ENCODE results near the gene BBS9. TPM values are rescaled to one million over a fixed set of nuclear protein-coding genes. Genes with fewer than 3 reads are reported as not detected.

BBS9 gene
- total and polyA plus RNA-seq, 9 of the 15 experiments (the other 6 are each of a cell fraction or from before 2014, with no cell fraction given) = 0.77 to 3.3 (median 2.4) TPM

GRCh38 chr7:33558549-33559323 lies 429.4 kb downstream of the BBS9 start:
- no TSS peak for BruUV-seq (replicated peaks)
- Histone ChIP-seq H3K79me2 (ENCODE audit: control insufficient read depth, insufficient read depth, low read length) (no peaks in the 10 kb centered on the region), H3K4me2 (ENCODE audit: insufficient read depth, low read length) (no peak overlapping the region), H3K27me3 (ENCODE audit: control insufficient read depth in 2 of 2, insufficient read depth in 2 of 2, low read length in 2 of 2) (no peaks in the 10 kb centered on the region), H3K27ac (ENCODE audit: extremely low read depth, low read depth, low read length) (no peak overlapping the region), H3K9ac (ENCODE audit: insufficient read depth in 1 of 2, low read depth in 2 of 2, low read length in 2 of 2) (no peak overlapping the region), H3K4me1 (replicated peaks in 1 of 2; ENCODE audit: control insufficient read depth in 2 of 2, insufficient read depth in 2 of 2, low read length in 2 of 2) (no peaks in the 10 kb centered on the region), H3K4me3 (no peak overlapping the region), H2AFZ (ENCODE audit: low read depth, low read length) (no peak overlapping the region), H3K36me3 (ENCODE audit: control insufficient read depth, insufficient read depth, low read length) (no peaks in the 10 kb centered on the region), H3K9me3 (replicated peaks; ENCODE audit: control insufficient read depth, insufficient read depth, low read depth, low read length) (no peaks in the 10 kb centered on the region), H3K9me1 (ENCODE audit: control insufficient read depth, insufficient read depth, low read length) (no peaks in the 10 kb centered on the region), H4K20me1 (replicated peaks; ENCODE audit: control insufficient read depth, insufficient read depth, low read length) (no peaks in the 10 kb centered on the region)
- ATAC-seq (no peak), FAIRE-seq (no peak), DNase-seq (ENCODE audit: extremely low read depth in 1 of 4, low spot score in 3 of 4) (no peak)
- ChIA-PET CTCF (ENCODE audit: low intra/inter-chr PET ratio) (no interaction called here), POLR2A (no interaction called here)
- intact Hi-C loops (cut with micrococcal nuclease) (no loop called here), in situ Hi-C loops (cut with MboI) (no loop called here)
- 5% methylated on average over 6 of the region's 6 CpGs for WGBS (ENCODE audit: insufficient coverage, low coverage, missing lambda C conversion rate)
- no peak for TF ChIP-seq ZFP36 (IDR thresholded peaks at IDR 0.05; ENCODE audit: low read depth, low read length, partially characterized antibody)
- no peak for TF ChIP-seq SMAD4 (CRISPR knock-in tag; conservative IDR thresholded peaks at IDR 0.05)
- no peak for TF ChIP-seq MECOM (CRISPR knock-in tag; IDR thresholded peaks at IDR 0.05)
- TF ChIP-seq PCBP2 (IDR thresholded peaks at IDR 0.05; ENCODE audit: low read depth, low read length, poor library complexity, severe bottlenecking) = no peak
- TF ChIP-seq TCF7L2 (IDR thresholded peaks at IDR 0.05; ENCODE audit: low read depth, low read length) = no peak
- no peak for TF ChIP-seq TAF9B (IDR thresholded peaks at IDR 0.05; ENCODE audit: partially characterized antibody)
- no peak for TF ChIP-seq SIX5 (IDR thresholded peaks at IDR 0.05; ENCODE audit: borderline replicate concordance in 1 of 2, insufficient read depth in 1 of 2, low read depth in 1 of 2, low read length in 2 of 2)
- TF ChIP-seq PML (IDR thresholded peaks at IDR 0.05; ENCODE audit: low read length) = no peak
- no peak for TF ChIP-seq HDAC8 (tag; IDR thresholded peaks at IDR 0.05)
- no peak for TF ChIP-seq EZH2 (IDR thresholded peaks at IDR 0.05; ENCODE audit: borderline replicate concordance, low read depth, low read length)
- no peak for TF ChIP-seq ZNF197 (CRISPR knock-in tag; IDR thresholded peaks at IDR 0.05; ENCODE audit: low read depth)
- TF ChIP-seq, protein P1, sequence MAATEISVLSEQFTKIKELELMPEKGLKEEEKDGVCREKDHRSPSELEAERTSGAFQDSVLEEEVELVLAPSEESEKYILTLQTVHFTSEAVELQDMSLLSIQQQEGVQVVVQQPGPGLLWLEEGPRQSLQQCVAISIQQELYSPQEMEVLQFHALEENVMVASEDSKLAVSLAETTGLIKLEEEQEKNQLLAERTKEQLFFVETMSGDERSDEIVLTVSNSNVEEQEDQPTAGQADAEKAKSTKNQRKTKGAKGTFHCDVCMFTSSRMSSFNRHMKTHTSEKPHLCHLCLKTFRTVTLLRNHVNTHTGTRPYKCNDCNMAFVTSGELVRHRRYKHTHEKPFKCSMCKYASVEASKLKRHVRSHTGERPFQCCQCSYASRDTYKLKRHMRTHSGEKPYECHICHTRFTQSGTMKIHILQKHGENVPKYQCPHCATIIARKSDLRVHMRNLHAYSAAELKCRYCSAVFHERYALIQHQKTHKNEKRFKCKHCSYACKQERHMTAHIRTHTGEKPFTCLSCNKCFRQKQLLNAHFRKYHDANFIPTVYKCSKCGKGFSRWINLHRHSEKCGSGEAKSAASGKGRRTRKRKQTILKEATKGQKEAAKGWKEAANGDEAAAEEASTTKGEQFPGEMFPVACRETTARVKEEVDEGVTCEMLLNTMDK (IDR thresholded peaks at IDR 0.05; ENCODE audit: borderline replicate concordance, insufficient read depth, low read depth, low read length, poor library complexity, severe bottlenecking) = no peak
- TF ChIP-seq DMBX1 (CRISPR knock-in tag; IDR thresholded peaks at IDR 0.05; ENCODE audit: borderline replicate concordance) = no peak
- no peak for TF ChIP-seq RFX7 (CRISPR knock-in tag; IDR thresholded peaks at IDR 0.05)
- TF ChIP-seq ZNF347 (CRISPR knock-in tag; IDR thresholded peaks at IDR 0.05; ENCODE audit: low read depth) = no peak
- no peak for TF ChIP-seq MCM5 (IDR thresholded peaks at IDR 0.05; ENCODE audit: low read depth)

Measured in K562 (cell line).